Common myeloid progenitor, CD34-positive (primary cell): ENCODE results near the gene ITPR2.
"Not testable (repeated sequence)": the region's sequence is repeated elsewhere in the genome, so short reads cannot be mapped to it uniquely, and the experiment has no call there.

Experiments
- CTCF ChIA-PET: fragments of 350-600 bp; sonication (Branson Sonifier 250); formaldehyde crosslinking; loops from one replicate; lab custom pipeline; 2021; ENCODE audit warnings: antibody characterized with exemption; lab: Charles Lee
- POLR2A ChIA-PET: fragments of 350-600 bp; sonication (Branson Sonifier 250); formaldehyde crosslinking; loops from one replicate; lab custom pipeline; 2021; ENCODE audit warnings: antibody characterized with exemption; lab: Charles Lee
- DNase-seq, 3 donors: peaks; one replicate each; pipeline versions ENCODE4 v3.0.0 to v3.0.0-alpha.2; 2013
- H3K27ac ChIP-seq, 2 experiments: 1 replicate in 1 of 2; 2 replicates in 1 of 2; pipeline ENCODE4 v1.7.0; 2013; ENCODE audit warnings: inconsistent platforms in 2 of 2, low read length in 2 of 2, mild to moderate bottlenecking in 2 of 2, low read depth in 1 of 2, moderate library complexity in 1 of 2; ENCODE audit not compliant: severe bottlenecking in 2 of 2, insufficient read depth in 1 of 2, poor library complexity in 1 of 2
- H3K27me3 ChIP-seq, 5 experiments: replicated peaks in 2 of 5; 1 replicate in 3 of 5; 2 replicates in 2 of 5; pipeline versions ENCODE4 v1.6.1 to v1.7.0; 2013; ENCODE audit warnings: low read length in 4 of 5, mild to moderate bottlenecking in 2 of 5, moderate library complexity in 2 of 5, inconsistent platforms in 1 of 5; ENCODE audit not compliant: insufficient read depth in 5 of 5, control insufficient read depth in 4 of 5
- H3K36me3 ChIP-seq, 4 experiments: 1 replicate in 2 of 4; 2 replicates in 2 of 4; pipeline versions ENCODE4 v1.6.1 to v1.7.0; 2013; ENCODE audit warnings: low read length in 3 of 4, control low read depth in 1 of 4, mild to moderate bottlenecking in 1 of 4; ENCODE audit not compliant: control insufficient read depth in 4 of 4, insufficient read depth in 4 of 4
- H3K4me1 ChIP-seq, 4 experiments: 1 replicate in 3 of 4; 2 replicates in 1 of 4; pipeline versions ENCODE4 v1.6.1 to v1.7.1; 2013; ENCODE audit warnings: low read length in 3 of 4, mild to moderate bottlenecking in 3 of 4, control low read depth in 1 of 4, inconsistent platforms in 1 of 4, moderate library complexity in 1 of 4; ENCODE audit not compliant: control insufficient read depth in 4 of 4, insufficient read depth in 4 of 4; ENCODE audit errors: control extremely low read depth in 1 of 4
- H3K4me3 ChIP-seq, 7 experiments: 1 replicate in 4 of 7; 2 replicates in 3 of 7; pipeline versions ENCODE4 v1.5.1 to v1.7.0; 2013; ENCODE audit warnings: mild to moderate bottlenecking in 7 of 7, low read length in 6 of 7, moderate library complexity in 6 of 7, inconsistent platforms in 2 of 7, low read depth in 2 of 7, control low read depth in 1 of 7; ENCODE audit not compliant: insufficient read depth in 4 of 7, control insufficient read depth in 1 of 7; ENCODE audit errors: extremely low read depth in 1 of 7
- H3K9me3 ChIP-seq, 5 experiments: 1 replicate in 4 of 5; 2 replicates in 1 of 5; pipeline versions ENCODE4 v1.6.1 to v1.7.1; 2013; ENCODE audit warnings: low read length in 4 of 5, mild to moderate bottlenecking in 2 of 5, inconsistent platforms in 1 of 5, low read depth in 1 of 5, moderate library complexity in 1 of 5; ENCODE audit not compliant: control insufficient read depth in 4 of 5, insufficient read depth in 2 of 5; ENCODE audit errors: control extremely low read depth in 1 of 5
- WGBS: methylation state at CpG from one replicate; pipeline ENCODE4 v1.1.5; 2013; ENCODE audit not compliant: insufficient coverage; 5-methylcytosine and 5-hydroxymethylcytosine counted together

ITPR2 gene

DNA sequence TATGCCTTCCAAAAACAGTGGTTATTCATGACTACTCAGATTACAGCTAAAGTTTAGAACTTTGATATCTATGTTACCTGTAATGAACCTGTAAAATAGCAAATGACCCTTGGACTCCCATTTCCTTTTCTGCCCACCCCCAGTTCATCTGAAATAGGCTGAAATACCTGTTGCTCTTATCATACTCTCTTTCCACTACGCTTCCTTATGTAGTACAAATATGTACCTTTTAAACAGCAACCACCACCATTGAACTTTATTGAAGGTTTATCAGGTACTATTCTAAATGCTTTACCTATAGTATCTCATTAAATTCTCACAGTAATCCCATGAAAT, 398.0 kb downstream of the ITPR2 start:
- Histone ChIP-seq H3K36me3 (peaks cover 0 to 10% (median 1%) of the 10 kb centered on the region in 4 experiments), H3K9me3 (no peaks in the 10 kb centered on the region), H3K4me1 (peaks cover 3 to 22% (median 11%) of the 10 kb centered on the region in 4 experiments), H3K4me3 (no peak overlapping the region), H3K27ac (no peak overlapping the region), H3K27me3 (no peaks in the 10 kb centered on the region)
- CTCF ChIA-PET = no interaction called here
- POLR2A ChIA-PET = no interaction called here
- 80% methylated on average over 1 of the region's 1 CpG for WGBS
- DNase-seq = no peak

DNA sequence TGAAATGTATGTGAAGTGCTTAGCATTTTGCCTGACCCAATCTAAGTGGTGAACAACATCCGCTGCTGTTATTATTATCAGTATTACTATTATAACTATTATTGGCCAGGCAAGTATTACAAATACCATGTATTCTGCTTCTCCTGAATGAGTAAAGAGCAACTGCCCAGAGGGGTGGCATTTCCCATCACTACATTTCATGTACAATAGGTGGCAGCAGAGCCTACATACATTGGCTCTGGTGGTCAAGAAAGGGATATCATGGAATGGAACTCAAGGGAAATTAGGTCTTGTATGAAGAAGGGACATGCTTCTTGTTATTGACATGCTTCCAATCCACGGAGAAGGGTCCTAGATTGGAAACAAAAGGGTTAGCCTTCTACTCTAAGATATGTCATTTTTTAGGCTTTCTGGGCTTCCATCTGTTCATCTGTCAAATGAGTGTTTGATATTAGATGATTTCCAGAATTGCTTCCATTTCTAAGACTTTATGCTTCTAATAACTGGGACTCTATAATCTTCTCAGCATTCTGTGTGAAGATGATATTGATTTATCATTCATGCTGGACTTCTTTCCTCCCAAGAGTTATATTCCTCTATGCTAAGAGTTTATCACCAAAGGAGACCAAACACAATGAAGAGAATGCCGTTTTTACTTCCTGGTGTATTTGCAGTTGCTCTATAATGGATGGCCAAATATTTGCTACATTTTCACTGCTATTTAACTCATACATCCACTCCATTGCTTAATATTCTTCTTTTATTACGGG, 398.5 kb downstream of the ITPR2 start:
- ChIA-PET POLR2A (no interaction called here), CTCF (interaction anchor here (0.9 kb wide), 1 partner anchor 12 kb away, joined by 3 read pairs; no protein-coding TSS in a partner anchor)
- peaks cover 3 to 24% (median 12%) of the 10 kb centered on the region in 4 experiments for H3K4me1 ChIP-seq
- WGBS = 100% methylated on average over 2 of the region's 4 CpGs
- H3K27ac ChIP-seq = no peak overlapping the region
- DNase-seq = peak; percentile 47 to 63 (median 56)
- peaks cover 0 to 5% (median 1%) of the 10 kb centered on the region in 4 experiments for H3K36me3 ChIP-seq
- no peak overlapping the region for H3K4me3 ChIP-seq
- no peaks in the 10 kb centered on the region for H3K9me3 ChIP-seq
- no peaks in the 10 kb centered on the region for H3K27me3 ChIP-seq

DNA sequence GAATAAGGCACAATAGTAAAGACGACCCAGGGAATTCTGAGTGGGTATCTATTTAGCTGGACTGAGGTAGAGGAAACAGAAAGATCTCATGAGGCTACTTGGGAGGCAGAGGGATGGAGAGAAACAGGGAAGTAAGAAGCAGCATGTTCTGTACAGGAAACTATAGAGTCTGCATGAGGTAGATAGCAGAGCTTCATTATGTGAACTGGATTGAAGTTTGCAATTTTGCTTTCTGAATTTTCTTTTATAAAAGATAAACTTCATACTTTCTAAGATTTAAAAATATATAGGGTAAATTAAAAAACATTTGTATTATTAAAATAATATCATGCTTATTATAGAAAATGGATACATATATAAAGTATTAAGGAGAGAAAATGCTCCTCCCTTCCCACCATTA, 399.3 kb downstream of the ITPR2 start:
- not testable (repeated sequence) for H3K9me3 ChIP-seq, H3K4me3 ChIP-seq, H3K27ac ChIP-seq, H3K36me3 ChIP-seq, H3K27me3 ChIP-seq
- peak in 2 of 3 donors; percentile 62 to 84 for DNase-seq
- H3K4me1 ChIP-seq = peaks cover 3 to 26% (median 12%) of the 10 kb centered on the region in 4 experiments
- WGBS = no CpG with 5 or more reads among the region's 1 CpG
- ChIA-PET CTCF (interaction anchor here (0.9 to 1.0 kb wide), 2 partner anchors 8 to 13 kb away, joined by 3 read pairs; no protein-coding TSS in a partner anchor), POLR2A (interaction anchor here (0.6 kb wide), 1 partner anchor 86 kb away, joined by 3 read pairs; no protein-coding TSS in a partner anchor)

DNA sequence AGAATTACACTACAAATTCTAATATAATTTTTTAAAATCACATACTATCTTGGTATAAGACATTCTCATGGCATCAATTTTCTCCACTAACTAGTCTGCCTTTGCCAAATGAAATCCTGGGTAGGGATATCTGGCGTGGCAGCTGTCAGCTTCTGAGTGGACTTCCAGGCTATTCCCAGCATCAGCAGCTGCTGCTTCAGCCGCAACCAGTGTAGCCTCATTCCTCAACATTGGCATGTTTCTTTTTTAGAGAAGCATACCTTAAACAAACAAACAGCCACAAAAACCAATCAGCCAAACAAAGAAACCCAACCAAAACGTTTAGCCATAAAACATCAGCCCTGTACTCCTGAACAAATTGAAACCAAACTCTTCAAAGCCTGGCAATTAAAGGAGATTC, 401.8 kb downstream of the ITPR2 start:
- Histone ChIP-seq H3K9me3 (no peaks in the 10 kb centered on the region), H3K27me3 (no peaks in the 10 kb centered on the region), H3K4me3 (peak overlapping the region in 1 of 7 experiments; percentile 20), H3K36me3 (peaks cover 0 to 5% (median 0%) of the 10 kb centered on the region in 4 experiments), H3K27ac (no peak overlapping the region), H3K4me1 (peaks cover 3 to 26% (median 12%) of the 10 kb centered on the region in 4 experiments)
- DNase-seq = peak in 1 of 3 donors; percentile 13
- CTCF ChIA-PET = interaction anchor here (1.0 kb wide), 2 partner anchors 35 to 311 kb away, joined by 3 to 4 read pairs; no protein-coding TSS in a partner anchor
- POLR2A ChIA-PET = interaction anchor here (0.6 kb wide), 1 partner anchor 53 kb away, joined by 3 read pairs; no protein-coding TSS in a partner anchor
- 33% methylated on average over 3 of the region's 3 CpGs for WGBS

DNA sequence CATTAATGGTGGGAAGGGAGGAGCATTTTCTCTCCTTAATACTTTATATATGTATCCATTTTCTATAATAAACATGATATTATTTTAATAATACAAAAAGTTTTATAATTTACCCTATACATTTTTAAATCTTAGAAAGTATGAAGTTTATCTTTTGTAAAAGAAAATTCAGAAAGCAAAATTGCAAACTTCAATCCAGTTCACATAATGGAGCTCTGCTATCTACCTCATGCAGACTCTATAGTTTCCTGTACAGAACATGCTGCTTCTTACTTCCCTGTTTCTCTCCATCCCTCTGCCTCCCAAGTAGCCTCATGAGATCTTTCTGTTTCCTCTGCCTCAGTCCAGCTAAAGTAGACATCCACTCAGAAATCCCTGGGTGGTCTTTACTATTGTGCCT, 402.4 kb downstream of the ITPR2 start:
- not testable (repeated sequence) for H3K9me3 ChIP-seq, H3K36me3 ChIP-seq, H3K27ac ChIP-seq, H3K27me3 ChIP-seq, H3K4me3 ChIP-seq
- H3K4me1 ChIP-seq = peaks cover 3 to 26% (median 12%) of the 10 kb centered on the region in 4 experiments
- POLR2A ChIA-PET = interaction anchor here (0.5 to 0.6 kb wide), 2 partner anchors 53 to 233 kb away, joined by 3 read pairs; no protein-coding TSS in a partner anchor
- DNase-seq = peak; percentile 18 to 81 (median 66)
- CTCF ChIA-PET = interaction anchor here (1.0 kb wide), 2 partner anchors 36 to 310 kb away, joined by 3 to 4 read pairs; no protein-coding TSS in a partner anchor

DNA sequence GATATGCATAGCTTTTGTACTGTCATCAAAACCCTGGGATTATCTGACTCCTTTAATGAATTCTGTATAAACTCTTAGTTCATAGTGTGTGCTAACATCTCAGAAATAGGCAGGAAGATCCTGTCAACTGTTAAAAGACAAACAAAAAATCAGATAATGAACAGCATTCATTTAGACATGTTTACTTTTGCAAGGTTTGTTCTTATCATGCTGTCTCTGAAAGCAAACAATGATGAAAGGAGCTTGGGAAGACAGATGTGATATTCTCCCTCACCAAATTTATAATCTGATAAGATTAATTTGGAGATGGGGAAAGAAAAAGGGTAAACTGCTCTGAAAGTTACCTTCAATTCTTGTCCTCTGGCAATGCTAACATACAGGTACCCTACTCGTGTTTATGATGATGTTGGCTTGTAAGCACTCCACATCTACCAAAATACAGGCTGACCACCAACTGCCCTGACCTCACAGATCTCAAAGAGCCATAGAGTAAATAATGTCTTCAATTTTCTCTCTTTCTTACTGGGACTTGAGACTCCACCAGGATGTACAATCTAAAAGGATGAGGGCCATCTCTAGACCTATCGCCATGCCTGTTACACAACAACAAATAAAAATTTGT, 403.8 kb downstream of the ITPR2 start:
- POLR2A ChIA-PET = no interaction called here
- no peaks in the 10 kb centered on the region for H3K27me3 ChIP-seq
- peaks cover 2 to 19% (median 9%) of the 10 kb centered on the region in 4 experiments for H3K4me1 ChIP-seq
- DNase-seq = no peak
- no peak overlapping the region for H3K4me3 ChIP-seq
- H3K27ac ChIP-seq = no peak overlapping the region
- 100% methylated on average over 1 of the region's 2 CpGs for WGBS
- peaks cover 0 to 5% (median 0%) of the 10 kb centered on the region in 4 experiments for H3K36me3 ChIP-seq
- H3K9me3 ChIP-seq = no peaks in the 10 kb centered on the region
- CTCF ChIA-PET = no interaction called here
